NCI-H1694 (cell line): Measurements from ENCODE around the gene TCF7L2.

Source experiments
- DNase-seq: peaks from one replicate; lab custom pipeline; 2025; lab: John Stamatoyannopoulos, UW

Gene TCF7L2

GRCh38 chr10:113023017-113023416 lies 73.0 kb downstream of the TCF7L2 start:
- DNase-seq = no peak

DNA sequence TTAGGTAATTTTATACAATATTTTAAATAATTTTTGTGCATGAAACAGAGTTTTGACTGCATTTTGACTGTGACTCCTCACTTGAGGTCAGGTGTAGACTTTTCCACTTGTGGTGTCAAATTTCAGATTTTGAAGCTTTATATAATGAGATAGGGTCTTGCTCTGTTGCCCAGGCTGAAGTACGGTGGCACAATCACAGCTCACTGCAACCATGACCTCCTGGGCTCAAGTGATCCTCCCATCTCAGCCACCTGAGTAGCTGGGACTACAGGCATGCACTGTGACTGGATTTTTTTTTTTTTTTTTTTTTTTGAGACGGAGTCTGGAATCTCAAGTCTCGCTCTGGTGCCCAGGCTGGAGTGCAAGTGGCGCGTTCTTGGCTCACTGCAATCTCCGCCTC lies 74.9 kb downstream of the TCF7L2 start:
- DNase-seq = no peak

GRCh38 chr10:113025487-113025886 lies 75.4 kb downstream of the TCF7L2 start:
- DNase-seq = no peak

- DNase-seq = no peak
Measured at GRCh38 chr10:113026679-113027078, 76.6 kb downstream of the TCF7L2 start.

GRCh38 chr10:113027230-113027573 lies 77.2 kb downstream of the TCF7L2 start:
- no peak for DNase-seq

DNA sequence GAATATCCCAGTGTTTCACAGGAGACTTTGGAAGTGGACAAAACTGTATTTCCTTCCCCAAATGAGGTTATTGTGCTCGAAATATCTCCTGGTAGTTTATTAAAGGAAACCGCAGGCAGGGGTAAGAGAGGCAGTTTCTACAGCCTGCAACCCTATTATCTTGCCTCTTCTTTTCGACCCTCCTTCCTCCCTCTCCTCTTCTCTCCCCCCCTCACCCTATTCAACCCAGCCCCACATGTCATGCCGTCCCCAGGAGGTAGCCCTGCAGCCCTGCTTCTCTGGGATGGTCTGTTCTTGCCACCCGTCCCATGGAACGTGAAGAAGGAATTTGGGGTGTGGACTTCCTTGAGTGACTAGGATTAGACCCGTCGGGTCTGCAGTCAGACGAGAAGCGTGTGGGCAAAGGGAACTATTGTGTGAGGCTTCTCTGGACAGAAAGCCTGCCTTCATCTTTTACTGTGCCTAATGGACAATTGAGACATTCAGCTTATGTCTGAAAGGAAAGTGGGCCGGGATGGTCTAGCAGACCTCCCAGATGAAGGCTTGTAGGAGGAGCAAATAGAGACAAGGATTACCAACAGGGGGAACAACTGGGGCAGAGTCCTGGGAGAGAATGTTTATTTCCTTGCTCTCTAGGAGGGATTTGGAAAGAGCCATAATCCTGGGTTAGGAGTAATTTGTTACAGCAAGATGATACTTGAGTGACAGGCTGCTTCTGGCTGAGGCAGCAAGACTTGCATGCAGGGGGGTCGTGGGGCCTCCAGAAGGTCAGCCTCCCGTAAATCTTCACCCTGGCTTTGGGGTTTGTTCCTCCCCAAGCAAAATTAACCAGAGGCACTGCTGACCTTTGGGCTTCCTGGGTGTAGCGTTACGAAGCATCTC lies 77.8 kb downstream of the TCF7L2 start:
- DNase-seq = no peak

DNA sequence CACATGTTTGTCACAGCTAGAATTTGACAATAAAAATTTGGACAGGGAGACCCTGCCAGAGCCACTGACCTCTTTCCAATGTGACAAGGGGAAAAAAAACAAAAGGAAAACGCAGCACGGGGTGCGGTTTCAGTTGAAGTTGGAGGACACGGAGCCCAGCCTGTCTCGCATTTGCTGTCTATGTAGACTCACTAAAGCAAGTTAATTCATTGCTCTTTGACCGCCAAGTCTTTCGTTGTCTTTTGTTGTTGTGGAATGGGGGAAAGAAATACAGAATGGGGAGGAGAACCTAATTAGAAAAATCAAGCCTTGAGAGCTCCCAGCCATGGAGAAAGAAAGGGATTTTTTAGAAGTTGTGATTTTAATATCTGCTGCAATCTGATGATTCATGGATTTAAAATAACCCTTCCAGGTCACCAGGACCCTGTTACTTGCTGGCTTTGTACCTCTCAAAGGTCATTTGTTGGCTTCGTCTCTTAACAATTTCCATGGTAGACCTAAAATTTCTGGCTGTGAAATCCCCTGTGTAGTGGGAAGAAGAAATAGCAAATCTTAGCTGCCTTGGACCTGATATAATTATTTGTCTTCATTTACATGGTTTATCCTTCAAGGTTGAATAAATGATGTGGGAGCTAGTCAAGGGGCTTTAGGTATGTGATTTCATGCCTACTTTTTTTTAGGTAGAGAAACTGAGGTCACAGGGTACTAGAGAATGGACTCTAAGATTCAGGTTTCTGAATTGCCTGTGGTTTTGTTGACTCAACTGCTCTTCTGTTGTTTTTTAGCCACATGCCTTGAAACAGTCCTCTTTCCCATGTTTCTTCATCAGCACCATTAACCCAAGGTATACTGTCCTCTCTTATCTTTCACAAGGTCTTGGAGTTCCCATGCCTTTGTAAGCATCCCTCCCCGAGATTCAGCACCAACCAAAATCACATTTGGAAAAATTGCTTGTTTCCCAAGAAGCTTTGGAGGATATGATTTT lies 78.7 kb downstream of the TCF7L2 start:
- DNase-seq = no peak

GRCh38 chr10:113030453-113030852 lies 80.4 kb downstream of the TCF7L2 start:
- DNase-seq = no peak

DNA sequence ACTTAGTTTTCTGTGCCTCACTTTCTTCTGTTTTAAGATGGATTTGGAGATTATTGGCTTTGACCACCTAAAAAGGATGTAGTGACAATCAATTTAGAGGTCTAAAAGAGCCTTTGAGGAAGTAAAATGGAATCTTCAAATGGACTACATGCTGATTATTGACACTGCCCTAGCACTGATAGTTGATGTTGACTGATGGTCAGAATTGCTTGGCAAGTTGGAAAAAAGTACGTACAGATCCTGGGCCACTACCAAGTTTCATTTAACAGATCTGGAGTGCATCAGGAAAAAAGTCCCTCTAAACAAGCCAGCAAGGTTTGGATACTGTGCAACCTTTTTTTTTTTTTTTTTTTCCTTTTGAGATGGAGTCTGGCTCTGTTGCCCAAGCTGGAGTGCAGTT lies 81.1 kb downstream of the TCF7L2 start:
- DNase-seq = no peak

DNA sequence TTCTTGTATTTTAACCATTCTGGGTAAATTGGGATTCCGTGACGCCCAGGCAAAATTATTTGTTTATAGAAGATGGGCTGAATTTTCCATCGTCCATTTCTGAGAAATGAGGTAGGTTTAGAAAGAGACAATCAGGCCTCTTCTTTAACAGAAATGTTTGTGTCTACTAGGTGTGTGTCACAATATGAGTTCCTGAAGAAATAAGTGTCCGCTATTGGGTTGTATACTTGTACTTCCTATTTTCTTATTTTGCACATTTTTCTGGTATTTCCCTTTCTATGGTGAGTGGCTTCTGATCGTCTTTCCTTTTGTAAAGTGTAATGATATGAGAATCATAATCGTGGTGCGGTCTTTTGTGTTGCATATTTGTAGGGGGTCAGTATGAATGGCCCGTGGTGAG lies 83.9 kb downstream of the TCF7L2 start:
- no peak for DNase-seq

DNA sequence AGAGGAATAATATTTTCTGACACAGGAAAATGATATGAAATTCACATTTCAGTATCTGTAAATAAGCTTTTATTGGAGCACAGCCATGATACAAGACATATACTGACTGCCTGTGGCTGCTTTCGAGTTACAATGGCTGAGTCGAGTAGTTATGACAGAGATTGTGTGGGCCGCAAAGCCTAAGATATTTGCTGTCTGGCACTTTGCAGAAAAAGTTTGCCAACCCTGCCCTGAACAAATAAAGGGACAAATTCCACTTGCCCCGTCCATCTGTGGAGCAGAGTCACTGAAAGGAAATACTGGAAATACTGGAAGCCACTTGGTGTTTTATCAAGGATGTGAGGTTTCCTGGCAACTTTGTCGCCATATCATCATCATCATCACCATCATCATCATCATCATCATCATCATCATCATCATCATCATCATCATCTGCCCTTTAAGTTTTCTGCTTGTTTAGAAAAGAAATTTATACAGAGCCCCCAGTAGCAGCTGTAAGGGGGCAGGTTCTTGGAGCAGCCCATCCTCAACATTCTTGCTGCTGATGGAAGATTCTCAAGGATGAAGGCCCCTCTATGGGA lies 85.8 kb downstream of the TCF7L2 start:
- DNase-seq = no peak

GRCh38 chr10:113036619-113037018 lies 86.6 kb downstream of the TCF7L2 start:
- DNase-seq = no peak

DNA sequence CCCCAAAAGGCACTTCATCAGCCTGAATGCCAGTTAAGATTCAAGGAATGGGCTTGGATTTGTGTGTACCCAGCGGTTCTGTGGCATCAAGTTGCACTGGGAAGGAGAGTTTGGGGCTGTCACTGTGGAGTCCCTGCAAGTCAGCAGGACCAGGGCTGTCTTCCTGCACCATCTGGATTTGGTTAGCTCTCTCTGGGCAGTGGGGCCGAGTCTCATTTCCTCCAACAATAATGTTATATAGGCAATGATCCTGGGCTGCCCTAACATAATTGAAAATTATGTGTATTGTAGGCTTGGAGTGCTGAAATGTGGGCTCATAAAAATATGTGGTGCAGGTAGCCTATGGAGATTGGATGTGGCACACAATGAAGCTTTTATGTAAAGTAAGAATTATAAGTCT lies 87.2 kb downstream of the TCF7L2 start:
- DNase-seq = no peak

- DNase-seq = no peak
Measured at GRCh38 chr10:113038183-113038582, 88.1 kb downstream of the TCF7L2 start.

GRCh38 chr10:113038985-113039384 lies 88.9 kb downstream of the TCF7L2 start:
- DNase-seq = no peak

GRCh38 chr10:113041324-113041723 lies 91.3 kb downstream of the TCF7L2 start:
- no peak for DNase-seq

DNA sequence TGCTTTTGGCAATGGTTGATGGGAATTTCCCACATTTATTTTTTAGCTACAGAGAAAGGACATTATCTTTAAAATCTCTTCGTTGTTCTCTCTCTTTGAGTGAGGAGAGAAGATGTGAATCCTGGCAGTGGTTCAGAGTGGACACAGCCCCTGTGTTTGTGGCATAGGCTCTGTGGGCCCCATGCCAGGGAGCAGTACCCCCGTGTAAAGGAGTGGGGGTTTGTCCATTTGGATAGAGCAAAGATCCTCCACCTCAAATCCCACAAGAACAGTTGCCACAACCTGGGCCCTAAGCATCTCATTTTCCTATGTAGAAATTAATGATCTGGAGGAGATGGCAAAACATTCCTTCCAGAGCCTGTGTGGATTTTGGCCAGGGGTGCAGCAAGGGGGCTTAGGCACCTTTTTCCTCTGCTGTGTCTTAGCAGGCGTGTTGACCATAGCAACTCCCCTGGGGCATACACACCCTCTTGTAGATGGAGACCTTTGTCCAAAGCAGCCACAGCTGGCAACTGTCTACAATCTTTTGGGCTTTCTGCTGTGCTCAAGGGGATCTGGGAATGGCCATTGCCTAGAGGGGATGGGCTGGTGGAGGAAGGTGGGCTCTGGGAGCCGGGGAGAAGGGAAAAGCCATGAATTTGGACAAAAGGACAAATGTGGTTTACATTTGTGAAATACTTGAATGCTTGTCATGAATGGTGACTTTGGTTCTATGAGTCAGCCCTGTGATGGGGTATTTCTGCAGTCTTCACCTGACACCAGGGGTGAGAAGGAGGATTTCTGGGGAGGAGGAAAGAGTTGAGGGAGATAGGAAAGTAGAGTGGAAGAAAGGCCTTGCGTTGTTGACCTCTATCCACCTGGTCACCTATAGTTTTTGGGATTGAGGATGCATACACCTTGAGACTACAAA lies 92.0 kb downstream of the TCF7L2 start:
- DNase-seq = no peak

DNA sequence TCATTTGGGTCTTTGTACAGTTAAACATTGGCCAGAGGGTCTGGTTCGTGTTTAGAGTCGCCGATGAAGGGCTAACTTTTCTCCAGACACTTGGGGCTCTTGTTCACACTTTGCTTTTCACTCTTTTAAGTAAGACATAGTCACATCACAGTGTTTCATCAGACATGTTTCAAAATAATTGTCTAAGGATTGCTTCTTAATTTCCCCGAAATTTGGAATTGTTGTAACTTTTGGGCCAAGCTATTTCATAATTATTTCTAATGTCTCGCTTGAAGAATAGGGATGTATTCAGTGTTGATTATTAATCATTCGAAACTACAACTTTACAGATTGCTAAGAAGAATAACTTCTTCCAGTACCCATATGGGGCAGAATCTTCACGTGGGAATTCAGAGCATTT lies 92.8 kb downstream of the TCF7L2 start:
- no peak for DNase-seq

GRCh38 chr10:113044016-113044755 lies 94.1 kb downstream of the TCF7L2 start:
- no peak for DNase-seq

GRCh38 chr10:113045147-113046055 lies 95.4 kb downstream of the TCF7L2 start:
- DNase-seq = no peak
